GM23248 (cell line): ENCODE measurements around the gene ZDHHC24. TPM values are rescaled to one million over a fixed set of nuclear protein-coding genes. Genes with fewer than 3 reads are reported as not detected.
A peak's percentile ranks its signal among the peaks of the same experiment; 100 is the strongest.
"Not testable (repeated sequence)": the region's sequence is repeated elsewhere in the genome, so short reads cannot be mapped to it uniquely, and the experiment has no call there.

Experiments used
- DNase-seq: peaks from one replicate; pipeline ENCODE4 v3.0.0-alpha.2; 2015
- H2AFZ ChIP-seq: fragments of 200-600 bp; sonication (generic); 2 replicates; pipeline ENCODE4 v1.6.1; 2016; ENCODE audit warnings: antibody characterized with exemption
- H3F3A ChIP-seq: fragments of 200-600 bp; sonication (generic); 2 replicates; pipeline ENCODE4 v1.6.1; 2016; ENCODE audit warnings: mild to moderate bottlenecking, antibody characterized with exemption, mixed run types; ENCODE audit not compliant: insufficient read depth
- H3K27ac ChIP-seq: fragments of 200-600 bp; sonication (generic); 2 replicates; pipeline ENCODE4 v1.5.1; 2016; ENCODE audit warnings: mild to moderate bottlenecking
- H3K27me3 ChIP-seq: fragments of 200-600 bp; sonication (generic); replicated peaks from 2 replicates; pipeline ENCODE4 v1.6.1; 2016; ENCODE audit warnings: mild to moderate bottlenecking; ENCODE audit not compliant: insufficient read depth
- H3K36me3 ChIP-seq: fragments of 200-600 bp; sonication (generic); 2 replicates; pipeline ENCODE4 v1.6.1; 2016; ENCODE audit warnings: low read depth, mild to moderate bottlenecking
- H3K4me1 ChIP-seq: fragments of 200-600 bp; sonication (generic); 2 replicates; pipeline ENCODE4 v1.6.1; 2016; ENCODE audit warnings: mild to moderate bottlenecking; ENCODE audit not compliant: insufficient read depth
- H3K4me2 ChIP-seq: fragments of 200-600 bp; sonication (generic); one replicate; pipeline ENCODE4 v1.6.1; 2016; ENCODE audit warnings: mild to moderate bottlenecking; ENCODE audit not compliant: unreplicated experiment
- H3K4me3 ChIP-seq: fragments of 200-600 bp; sonication (generic); 2 replicates; pipeline ENCODE4 v1.5.1; 2016; ENCODE audit warnings: mild to moderate bottlenecking
- H3K79me2 ChIP-seq: fragments of 200-600 bp; sonication (generic); 2 replicates; pipeline ENCODE4 v1.6.1; 2016; ENCODE audit warnings: mild to moderate bottlenecking; ENCODE audit not compliant: insufficient read depth
- H3K9ac ChIP-seq: fragments of 200-600 bp; sonication (generic); 2 replicates; pipeline ENCODE4 v1.6.1; 2016; ENCODE audit warnings: mild to moderate bottlenecking
- H3K9me2 ChIP-seq: fragments of 200-600 bp; sonication (generic); 2 replicates; pipeline ENCODE4 v1.6.1; 2016; ENCODE audit warnings: mixed run types, mild to moderate bottlenecking, moderate library complexity; ENCODE audit not compliant: insufficient read depth
- H3K9me3 ChIP-seq: fragments of 200-600 bp; sonication (generic); one replicate; pipeline ENCODE4 v1.6.1; 2017; ENCODE audit warnings: low read depth
- H4K20me1 ChIP-seq: fragments of 200-600 bp; sonication (generic); 2 replicates; pipeline ENCODE4 v1.6.0; 2016; ENCODE audit not compliant: insufficient read depth
- EZH2 ChIP-seq: fragments of 200-600 bp; sonication (generic); IDR thresholded peaks from 2 replicates; pipeline ENCODE4 v1.6.1; 2018; ENCODE audit warnings: antibody characterized with exemption, mild to moderate bottlenecking; ENCODE audit not compliant: insufficient read depth, poor library complexity, severe bottlenecking
- EZH2phosphoT487 ChIP-seq: fragments of 200-600 bp; sonication (generic); IDR thresholded peaks from 2 replicates; pipeline ENCODE4 v1.6.1; 2018; ENCODE audit warnings: antibody characterized with exemption, moderate library complexity, mild to moderate bottlenecking, low read depth; ENCODE audit not compliant: insufficient read depth
- WGBS, 2 experiments: methylation state at CpG; one replicate each; pipeline ENCODE4 v1.1.6; 2015 to 2017; ENCODE audit warnings: low lambda C conversion rate in 2 of 2, low coverage in 1 of 2; ENCODE audit errors: missing lambda C conversion rate in 2 of 2; 5-methylcytosine and 5-hydroxymethylcytosine counted together
- in situ Hi-C: fragments of 300-500 bp; cut with MboI; formaldehyde crosslinking; loops from 2 replicates; pipeline ENCODE4 v1.15.0; 2020
- polyA plus RNA-seq: library from polyadenylated mRNA; unstranded; fragments of >200 nt; fragmentation: Nextera tagmentation; extraction: Ambion mirVana; gene quantifications from 2 replicates; pipeline ENCODE4 v1.2.1, GENCODE V29; 2016
- total RNA-seq: library from RNA; depleted of rRNA; stranded (reverse); fragments of >200 nt; shearing (Covaris generic); gene quantifications from 2 replicates; pipeline ENCODE4 v1.2.3, GENCODE V29; 2014

ZDHHC24 gene
- total and polyA plus RNA-seq, 2 experiments from 2014 or later = 20.8 to 23.5 TPM

- Histone ChIP-seq H3K9ac (peak within 1 kb of the TSS; percentile 93), H3K4me1 (peaks cover 15% of the 10 kb centered on the region; the same call in 1 of the 2 replicates), H3K9me3 (no peaks in the 10 kb centered on the region), H3K9me2 (no peaks in the 10 kb centered on the region), H3K36me3 (no peaks in the 10 kb centered on the region), H3K27me3 (no peaks in the 10 kb centered on the region), H3K4me2 (peak within 1 kb of the TSS; percentile 99), H3F3A (no peaks in the 10 kb centered on the region), H2AFZ (peak within 1 kb of the TSS; percentile 81), H4K20me1 (no peaks in the 10 kb centered on the region), H3K79me2 (peaks cover 7% of the 10 kb centered on the region; the same call in 1 of the 2 replicates), H3K4me3 (peak within 1 kb of the TSS; percentile 91), H3K27ac (peak within 1 kb of the TSS; percentile 44)
- in situ Hi-C loops = no loop called here
- 2% methylated on average over 31 to 37 of the region's 37 CpGs for WGBS, 2 experiments
- DNase-seq = peak; percentile 36
- TF ChIP-seq EZH2 (no peak), EZH2phosphoT487 (no peak)
These were observed 619 bp upstream of the ZDHHC24 start, which contains the start of gene ACTN3 for GRCh38 chr11:66546368-66546965. TSS of gene ACTN3 (plus strand) at chr11:66546903. CDS start at chr11:66546938, 35 bp downstream.

GRCh38 chr11:66544952-66545351 lies 896 bp downstream of the ZDHHC24 start:
- peak overlapping the region; percentile 91 for H3K4me3 ChIP-seq
- peaks cover 15% of the 10 kb centered on the region; the same call in 1 of the 2 replicates for H3K4me1 ChIP-seq
- DNase-seq, H3K79me2 ChIP-seq, H3K36me3 ChIP-seq, H3K9me2 ChIP-seq, H3F3A ChIP-seq, in situ Hi-C loops, H4K20me1 ChIP-seq, H3K27ac ChIP-seq, H3K9me3 ChIP-seq, H3K27me3 ChIP-seq: not testable (repeated sequence)
- peak overlapping the region; percentile 93 for H3K9ac ChIP-seq
- 53 to 54% methylated on average over 14 of the region's 14 CpGs for WGBS, 2 experiments
- H2AFZ ChIP-seq = peak overlapping the region; percentile 81; the same call in 1 of the 2 replicates
- peak overlapping the region; percentile 99 for H3K4me2 ChIP-seq

- 68 to 69% methylated on average over 25 to 26 of the region's 26 CpGs for WGBS, 2 experiments
- no peak for DNase-seq
- no peaks in the 10 kb centered on the region for H3K36me3 ChIP-seq
- in situ Hi-C loops = no loop called here
- H2AFZ ChIP-seq = no peak overlapping the region
- no peak for TF ChIP-seq EZH2phosphoT487
- no peak for TF ChIP-seq EZH2
- no peak overlapping the region for H3K27ac ChIP-seq
- H3K9ac ChIP-seq = no peak overlapping the region
- no peaks in the 10 kb centered on the region for H3K9me2 ChIP-seq
- H3K4me1 ChIP-seq = peaks cover 15% of the 10 kb centered on the region; the same call in 1 of the 2 replicates
- H3K79me2 ChIP-seq = peaks cover 7% of the 10 kb centered on the region; the same call in 1 of the 2 replicates
- H3K4me3 ChIP-seq = no peak overlapping the region
- H3K27me3 ChIP-seq = no peaks in the 10 kb centered on the region
- no peak overlapping the region for H3K4me2 ChIP-seq
- H4K20me1 ChIP-seq = no peaks in the 10 kb centered on the region
- H3F3A ChIP-seq = no peaks in the 10 kb centered on the region
- no peaks in the 10 kb centered on the region for H3K9me3 ChIP-seq
These were observed 2.4 kb downstream of the ZDHHC24 start for GRCh38 chr11:66543263-66544107.

- in situ Hi-C loops = no loop called here
- peak; percentile 65 for DNase-seq
- Histone ChIP-seq H3K27me3 (no peaks in the 10 kb centered on the region), H3F3A (no peaks in the 10 kb centered on the region), H3K27ac (no peak overlapping the region), H3K9me3 (no peaks in the 10 kb centered on the region), H2AFZ (no peak overlapping the region), H4K20me1 (no peaks in the 10 kb centered on the region), H3K4me2 (no peak overlapping the region), H3K9me2 (no peaks in the 10 kb centered on the region), H3K4me3 (no peak overlapping the region), H3K4me1 (peaks cover 15% of the 10 kb centered on the region; the same call in 1 of the 2 replicates), H3K79me2 (peaks cover 7% of the 10 kb centered on the region; the same call in 1 of the 2 replicates), H3K36me3 (no peaks in the 10 kb centered on the region), H3K9ac (no peak overlapping the region; the same call in 1 of the 2 replicates)
- 47 to 50% methylated on average over 10 of the region's 10 CpGs for WGBS, 2 experiments
- no peak for TF ChIP-seq EZH2phosphoT487
- no peak for TF ChIP-seq EZH2
These were observed 3.5 kb downstream of the ZDHHC24 start for GRCh38 chr11:66542362-66542761.
